Nephron progenitor cell (in vitro differentiated cells): ENCODE data around the gene PLEKHB1.
"Not testable (repeated sequence)": the region's sequence is repeated elsewhere in the genome, so short reads cannot be mapped to it uniquely, and the experiment has no call there.

Experiments used
- DNase-seq: peaks from one replicate; pipeline ENCODE4 v3.0.0; 2021
- H3K27ac Mint-ChIP-seq: 2 replicates; pipeline ENCODE4 v1.8.0; 2021; ENCODE audit warnings: mild to moderate bottlenecking, moderate library complexity, mixed read lengths
- H3K27me3 Mint-ChIP-seq: 2 replicates; pipeline ENCODE4 v1.8.0; 2021; ENCODE audit warnings: mild to moderate bottlenecking, low read depth, mixed read lengths; ENCODE audit not compliant: poor library complexity
- H3K36me3 Mint-ChIP-seq: 2 replicates; pipeline ENCODE4 v1.8.0; 2021; ENCODE audit warnings: low read depth, mixed read lengths
- H3K4me1 Mint-ChIP-seq: 2 replicates; pipeline ENCODE4 v1.8.0; 2021; ENCODE audit warnings: mixed read lengths
- H3K4me3 Mint-ChIP-seq: 2 replicates; pipeline ENCODE4 v1.8.0; 2021; ENCODE audit warnings: mild to moderate bottlenecking, moderate library complexity, mixed read lengths
- H3K9me3 Mint-ChIP-seq: 2 replicates; pipeline ENCODE4 v1.8.0; 2021; ENCODE audit warnings: mild to moderate bottlenecking, moderate library complexity, mixed read lengths
- CTCF ChIP-seq: fragments of 200-600 bp; sonication (generic); IDR thresholded peaks from 2 replicates; pipeline ENCODE4 v1.5.0; 2021; ENCODE audit warnings: antibody characterized with exemption

The PLEKHB1 gene

GRCh38 chr11:73670808-73671207 is 24.4 kb downstream of the PLEKHB1 start:
- Mint-ChIP-seq H3K4me3 (no peak overlapping the region), H3K4me1 (peaks cover 3% of the 10 kb centered on the region), H3K27ac (no peak overlapping the region), H3K9me3 (peaks cover 4% of the 10 kb centered on the region), H3K27me3 (no peaks in the 10 kb centered on the region), H3K36me3 (peaks cover 20% of the 10 kb centered on the region)
- DNase-seq = no peak
- TF ChIP-seq CTCF = no peak

GRCh38 chr11:73671701-73672100 is 25.3 kb downstream of the PLEKHB1 start:
- H3K27ac Mint-ChIP-seq = no peak overlapping the region
- DNase-seq = no peak
- peaks cover 29% of the 10 kb centered on the region for H3K36me3 Mint-ChIP-seq
- H3K9me3 Mint-ChIP-seq = peaks cover 4% of the 10 kb centered on the region
- TF ChIP-seq CTCF = no peak
- no peaks in the 10 kb centered on the region for H3K27me3 Mint-ChIP-seq
- no peak overlapping the region for H3K4me3 Mint-ChIP-seq
- peaks cover 3% of the 10 kb centered on the region for H3K4me1 Mint-ChIP-seq

- H3K9me3 Mint-ChIP-seq, H3K27me3 Mint-ChIP-seq, DNase-seq, H3K4me1 Mint-ChIP-seq, H3K4me3 Mint-ChIP-seq: not testable (repeated sequence)
- Mint-ChIP-seq H3K36me3 (peaks cover 54% of the 10 kb centered on the region), H3K27ac (peak overlapping the region; percentile 43)
Measured at GRCh38 chr11:73676552-73676951, 30.2 kb downstream of the PLEKHB1 start.

GRCh38 chr11:73680687-73681086 is 34.3 kb downstream of the PLEKHB1 start:
- TF ChIP-seq CTCF = no peak
- no peaks in the 10 kb centered on the region for H3K9me3 Mint-ChIP-seq
- no peaks in the 10 kb centered on the region for H3K27me3 Mint-ChIP-seq
- H3K4me1 Mint-ChIP-seq = peaks cover 10% of the 10 kb centered on the region
- H3K4me3 Mint-ChIP-seq = no peak overlapping the region
- DNase-seq = no peak
- no peak overlapping the region for H3K27ac Mint-ChIP-seq
- peaks cover 60% of the 10 kb centered on the region for H3K36me3 Mint-ChIP-seq

GRCh38 chr11:73693899-73694525 is 47.6 kb downstream of the PLEKHB1 start:
- no peak overlapping the region for H3K4me3 Mint-ChIP-seq
- H3K9me3 Mint-ChIP-seq = no peaks in the 10 kb centered on the region
- H3K27me3 Mint-ChIP-seq = no peaks in the 10 kb centered on the region
- no peaks in the 10 kb centered on the region for H3K4me1 Mint-ChIP-seq
- no peak overlapping the region for H3K27ac Mint-ChIP-seq
- TF ChIP-seq CTCF = no peak
- H3K36me3 Mint-ChIP-seq = peaks cover 32% of the 10 kb centered on the region
- DNase-seq = no peak

- Mint-ChIP-seq H3K4me3 (no peak overlapping the region), H3K27ac (no peak overlapping the region), H3K36me3 (peaks cover 32% of the 10 kb centered on the region), H3K27me3 (no peaks in the 10 kb centered on the region), H3K4me1 (no peaks in the 10 kb centered on the region), H3K9me3 (no peaks in the 10 kb centered on the region)
- no peak for TF ChIP-seq CTCF
- no peak for DNase-seq
Measured at GRCh38 chr11:73705053-73705452, 58.7 kb downstream of the PLEKHB1 start.
